HCT116 (cell line): Measurements from ENCODE around the gene ACRV1.

ENCODE experiments used
- CTCF ChIP-seq, 3 experiments: fragments of 200-600 bp in 1 of 3; sonication (generic) in 1 of 3; IDR thresholded peaks in 2 of 3; conservative IDR thresholded peaks in 1 of 3; 2 replicates each; pipeline ENCODE4 v1.5.1; 2012 to 2017; ENCODE audit warnings: low read depth in 2 of 3, low read length in 2 of 3, antibody characterized with exemption in 1 of 3, borderline replicate concordance in 1 of 3, control low read depth in 1 of 3, mild to moderate bottlenecking in 1 of 3, mixed read lengths in 1 of 3, mixed run types in 1 of 3, moderate library complexity in 1 of 3; ENCODE audit not compliant: insufficient read depth in 1 of 3
- EGR1 ChIP-seq: IDR thresholded peaks from 2 replicates; pipeline ENCODE4 v1.6.1; 2012; ENCODE audit warnings: low read depth
- EZH2phosphoT487 ChIP-seq: fragments of 200-600 bp; IDR thresholded peaks from 2 replicates; pipeline ENCODE4 v1.6.1; 2018; ENCODE audit warnings: antibody characterized with exemption, borderline replicate concordance
- FOSL1 ChIP-seq: IDR thresholded peaks from 2 replicates; pipeline ENCODE4 v1.6.1; 2012; ENCODE audit warnings: low read depth
- POLR2A ChIP-seq: IDR thresholded peaks from 2 replicates; pipeline ENCODE4 v1.7.0; 2011; ENCODE audit warnings: borderline replicate concordance; ENCODE audit not compliant: insufficient read depth, insufficient read length; ENCODE audit errors: extremely low read depth
- TCF7L2 ChIP-seq: IDR thresholded peaks from 2 replicates; pipeline ENCODE4 v1.7.0; 2011; ENCODE audit warnings: borderline replicate concordance, inconsistent platforms; ENCODE audit not compliant: insufficient read depth, insufficient read length; ENCODE audit errors: extremely low read depth
- ZNF274 ChIP-seq: fragments of 200-500 bp; sonication (Bioruptor generic); IDR thresholded peaks from 2 replicates; pipeline ENCODE4 v1.6.1; 2014; ENCODE audit warnings: mild to moderate bottlenecking, low read depth, low read length, inconsistent platforms

- TF ChIP-seq ZNF274 (no peak), FOSL1 (no peak), CTCF (IDR thresholded peaks at IDR 0.05 in 2 of 3, conservative IDR thresholded peaks at IDR 0.05 in 1 of 3; ENCODE audit: borderline replicate concordance in 1 of 3, insufficient read depth in 1 of 3, low read depth in 2 of 3, low read length in 2 of 3) (no peak), POLR2A (no peak), EZH2phosphoT487 (no peak), TCF7L2 (no peak), EGR1 (no peak)
Measured at GRCh38 chr11:125623064-125623463, 57.6 kb downstream of the ACRV1 start.
